HepG2 (cell line): ENCODE data around the gene NCKAP1.

ENCODE experiments used
- ARNTL ChIP-seq: sonication (generic); formaldehyde crosslinking; IDR thresholded peaks from 2 replicates; pipeline ENCODE4 v1.4.0; 2020; ENCODE audit warnings: mild to moderate bottlenecking, missing genetic modification reagents
- ATF1 ChIP-seq: IDR thresholded peaks from 2 replicates; pipeline ENCODE4 v1.6.1; 2016; ENCODE audit warnings: mild to moderate bottlenecking, control low read depth
- CTCF ChIP-seq: sonication (generic); formaldehyde crosslinking; IDR thresholded peaks from 2 replicates; pipeline ENCODE4 v1.5.0; 2020; ENCODE audit warnings: mild to moderate bottlenecking, missing genetic modification reagents, moderate library complexity
- ELF1 ChIP-seq: sonication (generic); formaldehyde crosslinking; IDR thresholded peaks from 2 replicates; pipeline ENCODE4 v1.4.0; 2020; ENCODE audit warnings: missing genetic modification reagents
- EZH2 ChIP-seq: conservative IDR thresholded peaks from 2 replicates; pipeline ENCODE4 v1.6.1; 2012; ENCODE audit warnings: mild to moderate bottlenecking, low read depth, low read length, moderate library complexity
- FOXK2 ChIP-seq: fragments of 450-650 bp; IDR thresholded peaks from 2 replicates; pipeline ENCODE4 v1.6.1; 2016
- POLR2AphosphoS5 ChIP-seq: IDR thresholded peaks from 2 replicates; pipeline ENCODE4 v1.6.1; 2012; ENCODE audit warnings: low read depth, low read length
- ZNF136 ChIP-seq: sonication (generic); formaldehyde crosslinking; IDR thresholded peaks from 2 replicates; pipeline ENCODE4 v1.8.1; 2022; ENCODE audit warnings: low read depth, mild to moderate bottlenecking, moderate library complexity, missing genetic modification reagents
- ZNF17 ChIP-seq: sonication (generic); formaldehyde crosslinking; IDR thresholded peaks from 2 replicates; pipeline ENCODE4 v1.5.0; 2020; ENCODE audit warnings: mild to moderate bottlenecking, missing genetic modification reagents
- ZNF772 ChIP-seq: sonication (generic); formaldehyde crosslinking; IDR thresholded peaks from 2 replicates; pipeline ENCODE4 v1.5.0; 2020; ENCODE audit warnings: mild to moderate bottlenecking, missing genetic modification reagents

- TF ChIP-seq ZNF772 (CRISPR knock-in tag) (no peak), ARNTL (CRISPR knock-in tag) (no peak), ZNF136 (CRISPR knock-in tag) (no peak), FOXK2 (no peak), EZH2 (no peak), ZNF17 (CRISPR knock-in tag) (no peak), ELF1 (CRISPR knock-in tag) (no peak), CTCF (no peak), ATF1 (no peak), POLR2AphosphoS5 (no peak)
These were observed 6.1 kb downstream of the NCKAP1 start for GRCh38 chr2:183031911-183032794.
